K562 (cell line): ENCODE results near the gene ZBTB22. TPM values are rescaled to one million over a fixed set of nuclear protein-coding genes. Genes with fewer than 3 reads are reported as not detected.

Experiments used
- CSDE1 ChIP-seq, 2 experiments: fragments of 450-650 bp; IDR thresholded peaks; 2 replicates each; pipeline ENCODE4 v1.6.1; 2016; ENCODE audit warnings: mild to moderate bottlenecking in 1 of 2
- MCM2 ChIP-seq: fragments of 450-650 bp; IDR thresholded peaks from 2 replicates; pipeline ENCODE4 v1.6.1; 2017; ENCODE audit warnings: low read depth, mild to moderate bottlenecking
- NCOA4 ChIP-seq: fragments of 450-650 bp; IDR thresholded peaks from 2 replicates; pipeline ENCODE4 v1.6.1; 2018; ENCODE audit warnings: mild to moderate bottlenecking; ENCODE audit not compliant: partially characterized antibody
- NCOA6 ChIP-seq: fragments of 450-650 bp; IDR thresholded peaks from 2 replicates; pipeline ENCODE4 v1.6.1; 2017; ENCODE audit warnings: mild to moderate bottlenecking
- NFYB ChIP-seq: IDR thresholded peaks from 2 replicates; pipeline ENCODE4 v1.6.1; 2011; ENCODE audit warnings: mild to moderate bottlenecking, moderate library complexity; ENCODE audit not compliant: insufficient read length; ENCODE audit errors: extremely low read depth
- RB1 ChIP-seq: fragments of 450-650 bp; IDR thresholded peaks from 2 replicates; pipeline ENCODE4 v1.6.1; 2017; ENCODE audit warnings: low read depth, mild to moderate bottlenecking
- polyA plus RNA-seq, 8 experiments: library from polyadenylated mRNA; depleted of rRNA in 4 of 8; stranded (reverse) in 5 of 8; unstranded in 3 of 8; fragments of >200 nt; fragmentation: Nextera tagmentation in 2 of 8; fragmentation: Illumina TruSeq in 1 of 8; extraction: Ambion mirVana in 2 of 8; extraction: Trizol in 1 of 8; gene quantifications; 2 replicates each; pipeline versions ENCODE4 v1.2.1 to v1.2.3, GENCODE V29; 2011 to 2014; ENCODE audit warnings: inconsistent platforms in 1 of 8, missing spikeins in 1 of 8
- total RNA-seq, 7 experiments: library from RNA; depleted of rRNA in 6 of 7; stranded (reverse); fragments of >200 nt in 6 of 7; fragmentation: Illumina TruSeq in 2 of 7; extraction: Trizol in 2 of 7; gene quantifications; 2 replicates each; pipeline versions ENCODE4 v1.2.1 to v1.2.3, GENCODE V29; 2011 to 2021; ENCODE audit warnings: low replicate concordance in 1 of 7
- TF ChIP-seq, protein P1 (sequence below), 2 experiments: IDR thresholded peaks; 2 replicates each; pipeline ENCODE4 v1.6.1; 2012; ENCODE audit warnings: improper control_type of control experiment in 2 of 2, low read depth in 2 of 2, low read length in 2 of 2, borderline replicate concordance in 1 of 2

ZBTB22 gene
- total and polyA plus RNA-seq, 9 of the 15 experiments (the other 6 are each of a cell fraction or from before 2014, with no cell fraction given), result 0.21 to 11.9 (median 7.1) TPM

DNA sequence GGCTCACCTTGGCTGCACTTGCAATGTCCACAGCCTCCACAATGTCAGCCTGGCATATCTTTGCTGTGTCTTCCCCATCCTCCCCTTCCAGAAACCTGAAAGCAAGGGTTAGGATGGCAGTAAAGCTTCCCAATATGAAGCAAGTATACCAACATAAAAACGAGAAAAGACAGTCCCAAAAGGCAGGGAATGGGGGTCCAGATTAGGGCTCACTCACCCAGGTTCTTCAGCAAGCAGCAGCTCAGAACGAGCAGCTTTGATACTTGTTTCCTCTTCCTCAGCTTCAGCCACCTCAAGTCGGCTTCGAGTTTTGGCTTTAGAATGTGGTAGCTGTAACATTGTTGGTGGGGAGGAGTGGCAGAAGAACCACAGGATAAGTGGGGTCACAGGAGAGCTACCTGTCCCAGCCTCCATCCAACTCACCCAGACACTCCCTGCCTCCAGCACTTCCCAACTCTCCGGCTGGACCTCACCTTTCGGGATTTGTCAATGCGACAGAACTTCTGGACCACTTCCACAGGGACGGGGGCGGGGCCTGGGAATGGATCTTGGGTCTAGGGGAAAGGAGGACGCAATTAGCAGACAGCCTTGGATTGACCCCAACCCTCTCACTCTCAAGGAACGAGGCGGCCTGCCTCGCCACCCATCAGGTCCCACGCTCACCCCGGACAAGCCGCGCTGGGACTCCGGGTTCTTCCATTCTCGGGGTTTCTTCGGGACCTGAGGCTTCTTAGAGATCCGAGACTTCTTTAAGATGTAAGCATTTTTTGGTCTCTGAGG, 29.2 kb downstream of the ZBTB22 start (continued):
- TF ChIP-seq, protein P1, sequence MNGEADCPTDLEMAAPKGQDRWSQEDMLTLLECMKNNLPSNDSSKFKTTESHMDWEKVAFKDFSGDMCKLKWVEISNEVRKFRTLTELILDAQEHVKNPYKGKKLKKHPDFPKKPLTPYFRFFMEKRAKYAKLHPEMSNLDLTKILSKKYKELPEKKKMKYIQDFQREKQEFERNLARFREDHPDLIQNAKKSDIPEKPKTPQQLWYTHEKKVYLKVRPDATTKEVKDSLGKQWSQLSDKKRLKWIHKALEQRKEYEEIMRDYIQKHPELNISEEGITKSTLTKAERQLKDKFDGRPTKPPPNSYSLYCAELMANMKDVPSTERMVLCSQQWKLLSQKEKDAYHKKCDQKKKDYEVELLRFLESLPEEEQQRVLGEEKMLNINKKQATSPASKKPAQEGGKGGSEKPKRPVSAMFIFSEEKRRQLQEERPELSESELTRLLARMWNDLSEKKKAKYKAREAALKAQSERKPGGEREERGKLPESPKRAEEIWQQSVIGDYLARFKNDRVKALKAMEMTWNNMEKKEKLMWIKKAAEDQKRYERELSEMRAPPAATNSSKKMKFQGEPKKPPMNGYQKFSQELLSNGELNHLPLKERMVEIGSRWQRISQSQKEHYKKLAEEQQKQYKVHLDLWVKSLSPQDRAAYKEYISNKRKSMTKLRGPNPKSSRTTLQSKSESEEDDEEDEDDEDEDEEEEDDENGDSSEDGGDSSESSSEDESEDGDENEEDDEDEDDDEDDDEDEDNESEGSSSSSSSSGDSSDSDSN (IDR thresholded peaks at IDR 0.05; ENCODE audit: borderline replicate concordance in 1 of 2, low read depth in 2 of 2, low read length in 2 of 2), result no peak
- TF ChIP-seq CSDE1 (IDR thresholded peaks at IDR 0.05) (no peak), RB1 (no peak), MCM2 (no peak), NCOA4 (no peak), NCOA6 (no peak), NFYB (no peak)
